NCI-H146 (cell line): ENCODE measurements around the gene SLC39A6.
"Not testable (repeated sequence)": the region's sequence is repeated elsewhere in the genome, so short reads cannot be mapped to it uniquely, and the experiment has no call there.

ENCODE experiments used
- DNase-seq: peaks from one replicate; lab custom pipeline; 2025; lab: John Stamatoyannopoulos, UW

The SLC39A6 gene

GRCh38 chr18:36129300-36130038, at the start of gene SLC39A6, which contains the start of gene ELP2:
Gene SLC39A6, minus strand, starts transcription at chr18:36129340. Its CDS starts 2,333 bp downstream, at chr18:36127007.
Gene ELP2, plus strand, starts transcription at chr18:36129899. Its CDS starts 35 bp downstream, at chr18:36129934.
- peak; percentile 99 for DNase-seq

GRCh38 chr18:36177913-36178312, 48.8 kb upstream of the SLC39A6 start:
- no peak for DNase-seq

DNA sequence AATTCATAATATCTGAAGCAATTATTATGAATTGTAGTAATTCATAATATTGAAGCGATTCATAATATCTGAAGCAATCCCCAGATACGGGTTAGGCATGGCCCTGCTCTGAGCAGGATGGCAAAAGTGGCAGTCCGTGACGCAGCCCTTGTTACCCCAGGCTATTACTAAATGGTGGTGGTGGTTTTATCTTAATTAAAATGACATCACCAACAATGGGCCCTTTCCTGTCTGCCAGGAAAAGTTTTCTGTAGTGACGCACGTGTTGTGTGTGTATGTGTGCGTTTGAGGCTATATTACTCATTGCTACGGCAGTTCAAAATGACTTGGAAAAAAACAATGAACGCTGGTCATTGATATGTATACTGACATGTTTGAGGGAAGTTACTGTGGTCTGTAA, 47.6 kb upstream of the SLC39A6 start:
- no peak for DNase-seq

GRCh38 chr18:36176177-36176584, 47.0 kb upstream of the SLC39A6 start:
- no peak for DNase-seq

GRCh38 chr18:36175481-36175880, 46.3 kb upstream of the SLC39A6 start:
- no peak for DNase-seq

- DNase-seq, result no peak
Measured at GRCh38 chr18:36169938-36170337, 40.8 kb upstream of the SLC39A6 start.

GRCh38 chr18:36168296-36168695, 39.2 kb upstream of the SLC39A6 start:
- not testable (repeated sequence) for DNase-seq

- DNase-seq, result no peak
Measured at GRCh38 chr18:36167692-36168218, 38.6 kb upstream of the SLC39A6 start.

GRCh38 chr18:36162981-36163380, 33.8 kb upstream of the SLC39A6 start:
- no peak for DNase-seq

DNA sequence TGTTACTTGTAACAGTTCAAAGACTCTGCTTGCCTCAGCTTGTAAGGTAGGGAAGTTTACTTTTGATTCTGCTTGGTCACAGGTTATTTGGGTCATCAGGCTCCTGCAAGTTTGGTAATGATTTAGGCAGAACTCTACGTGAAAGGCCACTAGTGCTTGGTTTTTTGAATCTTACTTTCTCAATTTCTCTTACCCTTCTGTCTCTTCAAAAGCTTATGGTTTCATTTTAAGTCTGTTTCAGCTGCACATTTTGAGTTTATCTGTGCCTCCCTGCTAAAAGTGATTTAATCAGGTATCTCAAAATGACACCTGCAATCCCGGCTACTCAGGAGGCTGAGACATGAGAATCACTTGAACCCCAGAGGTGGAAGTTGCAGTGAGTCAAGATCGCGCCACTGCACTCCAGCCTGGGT, 31.8 kb upstream of the SLC39A6 start:
- DNase-seq, result no peak

DNA sequence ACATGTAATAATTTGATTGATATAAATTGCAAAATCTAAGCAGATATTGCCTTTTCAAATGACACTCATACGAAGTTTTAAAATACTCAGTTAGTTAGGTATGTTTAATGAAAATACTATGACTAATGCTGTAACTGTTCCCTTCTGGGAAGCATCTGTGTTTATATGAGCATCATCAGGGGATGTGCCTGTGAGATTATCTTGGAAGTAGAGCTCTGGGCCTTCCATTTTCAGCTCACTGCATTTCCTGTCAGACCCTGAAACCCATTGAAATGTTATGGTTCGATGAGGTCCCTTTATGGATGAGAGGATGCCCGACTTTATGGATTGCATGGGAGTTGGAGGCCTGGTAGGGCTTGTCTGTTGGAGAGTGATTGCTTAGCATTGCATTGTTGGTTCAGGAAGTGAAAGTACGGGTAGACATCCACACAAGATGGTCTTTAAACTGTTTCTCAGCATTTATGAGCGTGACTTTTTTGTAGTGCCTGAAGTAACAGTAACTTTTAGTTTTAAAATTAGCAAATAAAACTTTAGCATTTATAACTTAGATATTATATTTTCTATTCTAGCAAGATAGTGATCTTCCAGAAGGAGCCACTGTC, 29.2 kb upstream of the SLC39A6 start:
- no peak for DNase-seq

GRCh38 chr18:36157441-36157840, 28.3 kb upstream of the SLC39A6 start:
- no peak for DNase-seq

DNA sequence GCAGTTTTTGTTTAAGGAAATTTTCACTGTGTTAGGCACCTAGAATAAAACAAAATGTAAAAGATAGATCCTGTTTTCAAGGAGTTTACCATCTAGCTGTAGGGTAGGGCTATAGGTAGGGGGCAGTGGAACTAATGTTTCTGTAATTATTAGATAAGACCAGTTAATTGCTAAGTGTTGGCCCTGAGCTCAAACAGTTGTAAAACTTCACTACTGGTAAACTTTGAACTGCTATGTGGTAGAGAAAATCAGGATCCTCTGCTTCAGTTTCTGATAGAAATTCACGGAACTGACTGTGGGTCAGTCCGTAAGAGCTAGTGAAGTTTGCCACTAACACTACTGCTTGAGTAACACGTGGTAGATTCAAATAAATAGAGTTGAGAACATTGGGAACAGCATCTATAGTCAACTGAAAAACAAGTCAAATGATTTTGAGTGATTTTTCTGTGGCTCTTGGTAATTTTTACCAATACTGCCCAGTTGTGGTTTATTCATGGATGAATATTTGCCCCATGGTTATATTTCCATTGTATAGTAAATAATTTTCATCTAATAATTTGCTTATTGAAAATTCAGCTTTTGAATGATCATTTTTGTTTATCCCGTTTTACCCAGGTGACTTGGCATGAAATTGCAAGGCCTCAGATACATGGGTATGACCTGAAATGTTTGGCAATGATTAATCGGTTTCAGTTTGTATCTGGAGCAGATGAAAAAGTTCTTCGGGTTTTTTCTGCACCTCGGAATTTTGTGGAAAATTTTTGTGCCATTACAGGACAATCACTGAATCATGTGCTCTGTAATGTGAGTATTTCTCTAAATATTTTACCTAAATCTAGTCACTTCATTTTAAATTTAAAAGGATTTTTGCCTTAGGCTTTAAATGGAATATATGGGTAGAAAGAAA, 27.0 kb upstream of the SLC39A6 start:
- no peak for DNase-seq

GRCh38 chr18:36153771-36154170, 24.6 kb upstream of the SLC39A6 start:
- DNase-seq, result no peak

DNA sequence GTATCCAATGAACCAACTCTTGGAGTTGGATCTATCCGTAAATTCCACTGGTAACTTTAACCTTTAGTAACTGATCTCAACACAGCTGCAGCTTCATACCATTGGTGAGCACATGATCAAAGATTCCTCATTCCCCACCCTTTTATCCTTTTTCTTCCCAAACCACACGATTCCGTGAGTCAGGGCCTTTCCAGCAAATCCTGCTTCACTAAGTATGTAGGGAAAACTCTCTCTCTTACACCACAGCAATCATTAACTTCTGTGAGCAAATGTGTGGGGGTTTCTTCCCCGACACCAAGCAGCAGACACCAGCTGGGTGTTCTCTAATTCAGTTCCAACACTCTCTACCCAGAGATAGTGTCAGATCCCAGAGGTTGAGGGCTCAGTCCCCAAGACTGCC, 24.1 kb upstream of the SLC39A6 start:
- no peak for DNase-seq

DNA sequence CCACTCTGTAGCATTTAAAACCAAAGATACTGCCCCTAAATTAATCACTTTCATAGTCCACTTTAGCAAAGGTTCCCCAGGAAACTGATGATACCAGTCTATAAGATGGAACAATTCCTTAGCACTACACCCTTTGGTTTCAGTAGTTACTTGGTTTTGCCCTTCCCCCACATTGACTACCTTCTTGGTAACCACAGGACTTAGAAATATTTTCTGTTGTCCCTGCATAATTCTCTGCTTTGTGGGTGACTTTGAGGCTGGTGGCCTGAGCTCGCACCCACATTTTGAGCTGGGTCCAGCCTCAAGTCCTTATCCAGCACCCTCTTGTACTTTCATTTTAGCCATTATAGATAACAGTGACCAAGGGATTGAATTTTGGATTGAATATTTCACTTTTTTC, 23.6 kb upstream of the SLC39A6 start:
- DNase-seq, result no peak

DNA sequence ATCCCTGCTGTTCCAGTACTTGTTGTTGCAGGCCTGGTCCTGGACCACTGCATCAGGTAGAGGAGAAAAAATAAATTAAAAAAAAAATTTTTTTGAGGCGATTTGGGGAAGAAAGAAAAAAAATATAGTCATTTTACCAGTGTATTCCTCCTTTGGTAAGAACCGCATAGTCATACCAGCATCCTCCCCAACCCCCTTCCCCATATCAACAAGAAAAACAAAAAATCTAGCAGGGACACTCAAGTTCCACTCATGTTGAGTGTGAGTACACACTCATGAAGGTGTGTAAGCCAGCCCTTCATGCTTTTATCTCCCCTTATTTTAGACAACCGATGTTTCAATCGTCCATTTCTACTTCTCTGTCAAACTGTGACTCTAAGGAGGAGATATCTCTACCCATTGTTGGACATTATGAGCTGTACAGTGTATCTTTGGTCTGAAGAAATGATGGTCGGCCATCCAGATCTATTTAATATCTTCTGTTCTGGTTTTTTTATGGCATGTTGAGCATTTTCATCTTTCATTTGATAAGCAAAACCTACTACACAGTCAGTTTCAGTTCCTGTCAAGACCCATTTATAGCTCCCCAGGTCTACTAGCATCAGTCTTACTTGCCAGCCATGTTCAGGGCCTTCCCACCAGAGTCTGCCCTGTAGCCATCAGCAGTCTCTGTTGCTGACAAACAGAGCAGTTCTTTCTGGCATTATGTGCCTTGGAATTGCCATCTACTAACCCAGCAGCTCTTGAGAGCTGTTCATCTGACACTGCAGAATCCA, 20.6 kb upstream of the SLC39A6 start:
- no peak for DNase-seq

- no peak for DNase-seq
Measured at GRCh38 chr18:36143391-36143790, 14.3 kb upstream of the SLC39A6 start.

- DNase-seq, result no peak
Measured at GRCh38 chr18:36142751-36143150, 13.6 kb upstream of the SLC39A6 start.

GRCh38 chr18:36141576-36141975, 12.4 kb upstream of the SLC39A6 start:
- no peak for DNase-seq

DNA sequence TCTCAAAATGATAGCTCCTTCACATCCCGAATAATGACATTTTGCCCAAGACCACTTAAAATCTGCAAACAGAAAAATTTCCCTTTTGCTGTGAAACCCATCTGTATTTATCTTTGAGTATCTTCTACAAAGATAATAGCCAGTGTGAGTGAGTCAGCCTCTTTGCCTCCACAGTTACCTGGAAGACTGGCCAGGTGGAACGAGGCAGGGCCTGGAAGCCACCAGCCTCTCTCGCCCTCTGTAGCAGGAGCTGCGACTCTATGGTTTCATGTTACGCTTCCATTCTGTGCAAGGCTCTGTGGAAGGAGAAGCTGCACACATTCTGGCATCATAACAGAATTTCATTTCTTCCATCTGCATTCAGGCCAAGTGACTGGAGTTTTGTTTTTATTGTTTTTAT, 10.1 kb upstream of the SLC39A6 start:
- DNase-seq, result no peak

DNA sequence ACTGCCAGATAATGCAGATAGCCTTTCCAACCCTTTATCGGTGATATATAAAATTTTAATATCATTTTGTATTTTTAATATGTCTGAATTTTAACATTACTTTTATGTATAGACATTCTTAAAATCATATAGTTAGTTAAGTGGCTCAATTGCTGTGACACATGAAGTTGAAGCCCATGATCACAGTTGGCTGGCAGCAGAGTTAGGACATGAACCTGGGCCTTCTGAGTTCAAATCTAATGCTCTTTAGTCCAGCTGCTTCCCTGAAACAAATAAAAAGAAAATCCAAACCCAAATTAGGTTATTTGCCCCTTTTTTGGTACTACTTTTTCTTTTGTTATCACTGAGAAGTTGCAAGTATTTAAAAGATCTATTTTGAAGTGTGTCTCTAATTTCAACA, 6.1 kb upstream of the SLC39A6 start:
- no peak for DNase-seq
